NB4 (cell line): ENCODE measurements around the gene ICAM1.
A peak's percentile ranks its signal among the peaks of the same experiment; 100 is the strongest.

Experiments used
- DNase-seq: peaks from one replicate; pipeline ENCODE4 v3.0.0; 2010; ENCODE audit warnings: low read depth
- H3K4me3 ChIP-seq: one replicate; pipeline ENCODE4 v1.5.1; 2011; ENCODE audit warnings: mild to moderate bottlenecking, low read depth, low read length, moderate library complexity
- MYC ChIP-seq: IDR thresholded peaks from 2 replicates; pipeline ENCODE4 v1.6.1; 2011; ENCODE audit warnings: low read depth, low read length
- POLR2A ChIP-seq: IDR thresholded peaks from 2 replicates; pipeline ENCODE4 v1.6.1; 2011; ENCODE audit warnings: mild to moderate bottlenecking; ENCODE audit not compliant: insufficient read length; ENCODE audit errors: extremely low read depth
- TF ChIP-seq, protein P1 (sequence below): IDR thresholded peaks from 2 replicates; pipeline ENCODE4 v1.6.1; 2011; ENCODE audit warnings: low read depth, low read length
- TF ChIP-seq, protein P2 (sequence below): IDR thresholded peaks from one replicate; pipeline ENCODE4 v1.5.1; 2012; ENCODE audit warnings: low read depth, low read length

ICAM1 gene

DNA sequence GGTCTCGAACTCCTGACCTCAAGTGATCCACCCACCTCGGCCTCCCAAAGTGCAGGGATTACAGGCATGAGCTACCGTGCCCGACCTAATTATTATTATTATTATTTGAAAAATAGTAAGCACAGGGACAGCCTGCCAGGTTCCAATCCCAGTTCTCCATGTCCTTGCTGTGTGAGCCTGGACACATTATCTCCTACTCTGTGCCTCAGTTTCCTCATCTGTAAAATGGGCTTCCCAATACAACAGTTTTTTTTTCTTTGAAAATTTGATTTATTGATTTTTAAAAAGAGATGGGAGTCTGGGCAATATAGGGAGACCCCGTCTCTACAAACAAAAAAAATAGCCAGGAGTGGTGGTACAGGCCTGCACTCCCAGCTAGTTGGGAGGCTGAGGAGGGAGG lies 35.4 kb downstream of the ICAM1 start:
- no peak for DNase-seq
- no peak for TF ChIP-seq POLR2A
- TF ChIP-seq, protein P1, sequence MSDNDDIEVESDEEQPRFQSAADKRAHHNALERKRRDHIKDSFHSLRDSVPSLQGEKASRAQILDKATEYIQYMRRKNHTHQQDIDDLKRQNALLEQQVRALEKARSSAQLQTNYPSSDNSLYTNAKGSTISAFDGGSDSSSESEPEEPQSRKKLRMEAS, result no peak

DNA sequence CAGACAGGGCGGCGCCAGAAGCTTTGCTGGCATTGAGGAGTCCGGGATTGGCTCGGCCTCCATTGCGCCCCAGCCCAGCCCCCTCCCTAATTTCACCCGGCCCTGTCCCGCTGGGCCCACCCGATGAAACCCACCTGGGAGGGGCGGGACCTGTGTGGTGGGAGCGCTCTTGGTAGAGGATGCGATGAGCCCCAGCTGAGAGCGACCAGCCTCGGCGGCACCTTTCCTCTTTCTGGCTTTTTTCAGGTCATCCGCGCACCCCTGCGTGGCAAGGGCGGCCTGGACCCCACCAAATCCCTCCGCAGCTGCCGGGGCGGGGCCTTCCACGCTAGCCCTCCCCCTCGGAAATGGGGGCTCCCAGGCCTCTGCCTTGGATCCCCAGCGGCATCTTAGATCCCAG lies 38.5 kb downstream of the ICAM1 start, which contains the start of gene ZGLP1:
Gene ZGLP1 (minus strand): TSS at position 393 of the 400 bp plus-strand sequence.
- no peak within 1 kb of the TSS for H3K4me3 ChIP-seq
- no peak for TF ChIP-seq MYC
- TF ChIP-seq, protein P1, result no peak
- peak; percentile 18 for TF ChIP-seq POLR2A
- DNase-seq, result no peak

More for the DNA sequence above, 35.4 kb downstream of the ICAM1 start:
- no peak overlapping the region for H3K4me3 ChIP-seq

DNA sequence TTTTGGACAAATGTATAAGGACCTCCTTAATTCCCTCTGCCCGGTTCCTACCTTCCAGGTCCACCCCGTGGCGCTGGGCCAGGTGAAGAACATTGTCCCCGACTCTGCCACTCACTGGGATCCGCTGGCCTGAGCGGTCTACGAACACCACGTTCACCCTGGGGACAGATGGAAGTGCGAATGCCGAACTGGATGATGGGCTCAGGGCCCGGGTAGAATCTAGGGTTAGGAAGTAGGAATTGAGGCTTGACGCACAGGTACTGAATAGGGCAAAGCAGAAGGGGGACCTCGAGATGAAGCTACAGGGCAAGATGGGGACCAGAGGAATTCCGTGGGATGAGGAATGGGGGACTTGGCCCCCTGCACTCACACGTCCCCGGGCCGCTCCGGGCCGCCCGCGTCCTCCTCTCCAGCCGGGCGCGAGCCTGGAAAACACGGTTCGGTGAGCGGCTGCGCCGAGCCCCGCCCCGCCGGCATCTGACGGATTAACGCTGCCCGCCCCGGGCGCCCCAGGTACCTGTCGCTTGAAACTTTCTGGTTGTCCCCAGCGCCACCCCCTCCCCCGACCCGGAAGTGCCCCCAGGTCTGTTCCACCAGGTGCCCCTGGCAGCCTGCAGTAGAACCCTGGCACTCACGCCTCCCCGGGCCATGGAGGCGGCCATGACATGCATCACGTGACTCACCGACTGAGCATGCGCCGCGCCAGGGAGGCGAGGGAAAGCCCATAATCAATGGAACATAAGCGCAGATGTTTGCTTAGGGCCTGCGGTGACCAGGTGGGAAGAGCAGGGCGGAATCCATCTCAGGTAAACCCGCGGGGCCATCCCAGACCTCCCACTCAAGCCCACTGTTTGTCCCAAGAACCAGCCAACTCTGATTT lies 44.7 kb downstream of the ICAM1 start, which contains the start of gene FDX2:
Gene FDX2 (minus strand): TSS at position 681 of the 880 bp plus-strand sequence. CDS start 19 bp downstream, at position 662.
- TF ChIP-seq MYC, result no peak
- TF ChIP-seq POLR2A, result no peak
- TF ChIP-seq, protein P1, result no peak
- TF ChIP-seq, protein P2, sequence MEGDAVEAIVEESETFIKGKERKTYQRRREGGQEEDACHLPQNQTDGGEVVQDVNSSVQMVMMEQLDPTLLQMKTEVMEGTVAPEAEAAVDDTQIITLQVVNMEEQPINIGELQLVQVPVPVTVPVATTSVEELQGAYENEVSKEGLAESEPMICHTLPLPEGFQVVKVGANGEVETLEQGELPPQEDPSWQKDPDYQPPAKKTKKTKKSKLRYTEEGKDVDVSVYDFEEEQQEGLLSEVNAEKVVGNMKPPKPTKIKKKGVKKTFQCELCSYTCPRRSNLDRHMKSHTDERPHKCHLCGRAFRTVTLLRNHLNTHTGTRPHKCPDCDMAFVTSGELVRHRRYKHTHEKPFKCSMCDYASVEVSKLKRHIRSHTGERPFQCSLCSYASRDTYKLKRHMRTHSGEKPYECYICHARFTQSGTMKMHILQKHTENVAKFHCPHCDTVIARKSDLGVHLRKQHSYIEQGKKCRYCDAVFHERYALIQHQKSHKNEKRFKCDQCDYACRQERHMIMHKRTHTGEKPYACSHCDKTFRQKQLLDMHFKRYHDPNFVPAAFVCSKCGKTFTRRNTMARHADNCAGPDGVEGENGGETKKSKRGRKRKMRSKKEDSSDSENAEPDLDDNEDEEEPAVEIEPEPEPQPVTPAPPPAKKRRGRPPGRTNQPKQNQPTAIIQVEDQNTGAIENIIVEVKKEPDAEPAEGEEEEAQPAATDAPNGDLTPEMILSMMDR, result no peak
- H3K4me3 ChIP-seq, result peak within 1 kb of the TSS; percentile 76
- DNase-seq, result peak; percentile 98

DNA sequence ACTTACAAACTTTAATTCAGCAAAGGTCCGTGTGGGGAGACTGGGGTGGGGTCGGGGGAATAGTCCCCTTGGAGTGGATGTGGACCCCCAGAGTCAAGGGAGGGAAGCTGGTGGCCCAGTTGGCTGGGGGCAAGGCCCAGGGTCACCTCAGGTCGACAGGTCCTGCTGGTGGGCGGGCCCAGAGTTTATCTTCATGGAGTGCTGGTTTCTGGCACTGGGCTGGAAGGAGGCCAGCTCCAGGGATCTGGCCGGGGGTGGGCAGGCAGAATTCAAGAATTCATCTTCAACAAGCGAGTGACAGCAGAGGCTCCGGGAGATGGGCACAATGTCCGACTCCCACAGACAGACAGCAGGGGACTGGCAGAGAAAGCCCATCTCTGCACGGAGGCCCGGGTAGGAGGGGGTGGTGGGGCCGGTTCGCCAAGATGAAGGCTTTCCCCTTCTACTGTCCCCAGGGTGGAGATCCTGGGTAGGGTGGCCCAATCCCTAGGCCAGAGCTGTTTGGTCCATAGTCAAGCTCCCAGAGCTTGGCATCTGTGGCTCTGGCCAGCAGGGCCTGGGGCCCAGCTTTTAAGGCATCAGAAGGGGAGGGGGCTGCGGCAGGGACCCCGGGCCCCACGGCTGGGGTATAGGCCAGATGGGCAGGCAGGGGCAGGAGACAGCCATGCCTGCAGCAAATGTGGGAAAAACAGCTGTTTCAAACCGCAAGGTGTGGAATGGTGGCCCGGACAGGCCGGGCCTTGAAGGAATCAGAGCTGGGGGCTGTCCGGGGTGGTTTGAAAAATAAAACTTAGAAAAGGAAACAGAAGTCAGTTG lies 45.5 kb downstream of the ICAM1 start:
- DNase-seq, result no peak
- peak overlapping the region; percentile 76 for H3K4me3 ChIP-seq
- TF ChIP-seq, protein P2, result no peak
- TF ChIP-seq POLR2A (no peak), MYC (no peak)
- TF ChIP-seq, protein P1, result no peak

DNA sequence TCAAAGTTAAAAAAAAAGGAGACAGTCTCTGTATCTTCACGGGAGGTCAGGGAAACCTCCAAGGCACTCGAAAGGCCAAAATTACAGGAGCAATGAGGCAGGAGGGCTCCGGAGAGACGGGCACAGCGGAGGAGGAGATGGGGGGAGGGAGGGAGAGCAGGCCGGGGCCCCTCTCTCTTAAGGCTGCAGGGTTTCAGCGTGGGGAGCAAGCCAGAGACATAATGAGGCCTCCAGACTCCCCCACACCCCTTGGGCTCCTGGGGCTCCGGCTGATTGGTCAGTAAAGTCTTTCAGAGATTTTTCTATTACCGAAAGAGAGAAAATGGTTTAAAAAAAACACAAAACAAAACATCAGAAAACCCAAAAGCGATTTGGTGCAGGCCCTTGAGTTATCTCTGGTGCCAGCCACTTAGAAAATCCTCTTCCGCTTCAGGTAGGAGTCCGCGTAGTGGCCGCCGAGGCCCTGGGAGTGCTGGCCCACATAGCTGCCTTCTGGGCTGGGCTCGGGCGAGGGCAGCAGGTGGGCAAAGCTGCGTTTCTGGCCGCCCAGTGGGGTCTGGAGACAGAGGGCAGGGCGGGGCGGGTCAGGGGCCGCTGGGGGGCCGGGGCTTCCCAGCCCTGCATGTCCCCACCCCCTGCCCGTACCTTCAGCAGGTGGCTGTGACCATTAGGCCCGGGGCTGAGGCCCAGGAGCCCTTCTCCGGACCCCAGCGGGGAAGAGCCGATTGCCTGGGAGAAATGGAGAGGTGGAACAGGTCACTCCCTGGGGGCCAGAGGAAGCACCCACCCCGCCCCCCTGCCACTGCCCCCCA lies 46.3 kb downstream of the ICAM1 start:
- TF ChIP-seq POLR2A, result no peak
- TF ChIP-seq, protein P1, result no peak
- no peak for TF ChIP-seq MYC
- TF ChIP-seq, protein P2, result no peak
- no peak for DNase-seq
- H3K4me3 ChIP-seq, result no peak overlapping the region

DNA sequence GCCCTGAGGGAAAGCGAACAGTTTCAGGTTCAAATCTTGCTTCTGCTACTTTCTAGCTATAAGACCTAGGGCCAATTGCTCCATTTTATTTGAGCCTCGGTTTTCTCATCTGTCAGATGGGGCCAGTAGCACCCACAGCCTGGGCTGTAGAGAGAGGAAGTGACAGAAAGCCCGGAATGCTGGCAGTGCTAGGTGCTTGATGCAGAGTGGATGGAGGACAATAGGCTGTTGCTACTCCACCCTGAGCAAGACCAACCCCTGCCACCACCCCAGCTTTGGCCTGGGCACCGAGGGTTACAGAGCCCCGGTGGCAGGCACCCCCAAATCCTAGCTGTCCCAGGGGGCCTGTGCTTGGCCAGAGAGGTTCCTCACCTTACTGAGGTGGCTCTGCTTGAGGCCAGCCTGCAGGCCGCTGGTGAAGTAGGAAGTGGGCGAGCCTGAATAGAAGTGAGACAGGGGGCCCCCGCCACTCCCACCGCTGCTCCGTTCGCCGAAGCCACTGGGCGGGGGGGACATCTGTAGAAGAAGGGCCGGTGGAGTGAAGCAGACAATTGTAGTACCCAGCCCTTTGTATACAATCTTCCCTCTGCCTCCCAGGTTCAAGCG lies 47.0 kb downstream of the ICAM1 start:
- no peak for DNase-seq
- H3K4me3 ChIP-seq, result no peak overlapping the region
- TF ChIP-seq, protein P1, result no peak
- TF ChIP-seq MYC (no peak), POLR2A (no peak)
- TF ChIP-seq, protein P2, result no peak
